HCT116 (cell line): ENCODE results near the gene DNAAF5. TPM values are rescaled to one million over a fixed set of nuclear protein-coding genes. Genes with fewer than 3 reads are reported as not detected.

ENCODE experiments used
- ATAC-seq: fragments of 200-7000 bp; cut with Tn5 transposase; 2 replicates; pipeline ENCODE4 v1.9.1; 2020; ENCODE audit warnings: mild to moderate bottlenecking, moderate library complexity
- BruUV-seq: library from RNA; stranded (reverse); fragments of 400-500 nt; replicated peaks from 2 replicates; lab custom pipeline; 2021; lab: Mats Ljungman, UMichigan
- CTCF ChIA-PET: fragments of 300-600 bp; sonication (Branson Sonifier 250); formaldehyde crosslinking; loops from one replicate; lab custom pipeline; 2021; ENCODE audit warnings: antibody characterized with exemption; lab: Charles Lee
- POLR2A ChIA-PET: fragments of 300-600, 350-600 bp; sonication (Branson Sonifier 250); formaldehyde crosslinking; loops from one replicate; lab custom pipeline; 2021; ENCODE audit warnings: antibody characterized with exemption; lab: Charles Lee
- RAD21 ChIA-PET, 2 experiments: fragments of 300-600 bp; sonication (Branson Sonifier 250); formaldehyde crosslinking; loops; one replicate each; lab custom pipeline; 2023; ENCODE audit warnings: low total read pairs in 2 of 2; ENCODE audit not compliant: uncharacterized antibody in 2 of 2, unreplicated experiment in 2 of 2, low non-redundant PET in 1 of 2; lab: Charles Lee
- DNase-seq: peaks from one replicate; pipeline ENCODE4 v3.0.0-alpha.2; 2010; ENCODE audit warnings: low read depth, low spot score
- H2AFZ ChIP-seq: fragments of 200-600 bp; shearing (Covaris generic), sonication (generic); 2 replicates; pipeline ENCODE4 v1.6.1; 2017; ENCODE audit warnings: low read depth, mixed run types, mixed read lengths, antibody characterized with exemption, low read length; ENCODE audit not compliant: poor library complexity, severe bottlenecking
- H3K27ac ChIP-seq: 2 replicates; pipeline ENCODE4 v1.5.1; 2012; ENCODE audit warnings: low read depth, low read length
- H3K27me3 ChIP-seq: fragments of 200-600 bp; sonication (generic); 2 replicates; pipeline ENCODE4 v1.6.1; 2016; ENCODE audit warnings: mixed run types, low read length, mixed read lengths; ENCODE audit not compliant: insufficient read depth
- H3K36me3 ChIP-seq, 2 experiments: fragments of 200-500 bp in 1 of 2; fragments of 200-600 bp in 1 of 2; sonication (Bioruptor generic) in 1 of 2; sonication (generic) in 1 of 2; 2 replicates each; pipeline versions ENCODE4 v1.5.1 to v1.6.1; 2014 to 2016; ENCODE audit warnings: low read length in 2 of 2, inconsistent platforms in 1 of 2, mixed read lengths in 1 of 2, mixed run types in 1 of 2; ENCODE audit not compliant: insufficient read depth in 2 of 2, control insufficient read depth in 1 of 2
- H3K4me1 ChIP-seq, 2 experiments: fragments of 200-600 bp in 1 of 2; sonication (generic) in 1 of 2; 2 replicates each; pipeline versions ENCODE4 v1.5.1 to v1.6.1; 2012 to 2017; ENCODE audit warnings: low read length in 2 of 2, inconsistent platforms in 1 of 2, mild to moderate bottlenecking in 1 of 2, mixed read lengths in 1 of 2, mixed run types in 1 of 2, moderate library complexity in 1 of 2; ENCODE audit not compliant: insufficient read depth in 2 of 2, control insufficient read depth in 1 of 2
- H3K4me2 ChIP-seq: fragments of 200-600 bp; sonication (generic); 2 replicates; pipeline ENCODE4 v1.6.1; 2017; ENCODE audit warnings: mixed run types, low read length, mixed read lengths
- H3K4me3 ChIP-seq, 2 experiments: fragments of 200-600 bp in 1 of 2; sonication (generic) in 1 of 2; replicated peaks in 1 of 2; 2 replicates each; pipeline ENCODE4 v1.5.1; 2011 to 2016; ENCODE audit warnings: low read length in 2 of 2, control low read depth in 1 of 2, low read depth in 1 of 2, mild to moderate bottlenecking in 1 of 2, mixed read lengths in 1 of 2, mixed run types in 1 of 2
- H3K79me2 ChIP-seq: fragments of 200-600 bp; sonication (generic); 2 replicates; pipeline ENCODE4 v1.6.1; 2017; ENCODE audit warnings: mild to moderate bottlenecking, mixed run types, low read length, moderate library complexity, mixed read lengths; ENCODE audit not compliant: insufficient read depth
- H3K9ac ChIP-seq: fragments of 200-600 bp; sonication (generic); 2 replicates; pipeline ENCODE4 v1.6.1; 2016; ENCODE audit warnings: low read length, mixed read lengths
- H3K9me2 ChIP-seq: fragments of 200-600 bp; sonication (generic), shearing (Covaris generic); 2 replicates; pipeline ENCODE4 v1.6.1; 2017; ENCODE audit warnings: mixed run types, mild to moderate bottlenecking, moderate library complexity; ENCODE audit not compliant: insufficient read depth
- H3K9me3 ChIP-seq, 2 experiments: fragments of 200-500 bp in 1 of 2; fragments of 200-600 bp in 1 of 2; sonication (Bioruptor generic) in 1 of 2; sonication (generic) in 1 of 2; 2 replicates each; pipeline ENCODE4 v1.6.1; 2014 to 2017; ENCODE audit warnings: low read length in 2 of 2, mixed read lengths in 2 of 2, inconsistent platforms in 1 of 2, low read depth in 1 of 2, mild to moderate bottlenecking in 1 of 2, mixed run types in 1 of 2, moderate library complexity in 1 of 2; ENCODE audit not compliant: control insufficient read depth in 1 of 2, insufficient read depth in 1 of 2
- H4K20me1 ChIP-seq: fragments of 200-600 bp; sonication (generic), shearing (Covaris generic); 2 replicates; pipeline ENCODE4 v1.6.1; 2017; ENCODE audit warnings: mixed run types, mild to moderate bottlenecking, moderate library complexity; ENCODE audit not compliant: insufficient read depth
- CBX3 ChIP-seq: IDR thresholded peaks from 2 replicates; pipeline ENCODE4 v1.6.1; 2012; ENCODE audit warnings: low read depth
- CEBPB ChIP-seq: IDR thresholded peaks from 2 replicates; pipeline ENCODE4 v1.6.1; 2012; ENCODE audit warnings: low read depth
- EGR1 ChIP-seq: IDR thresholded peaks from 2 replicates; pipeline ENCODE4 v1.6.1; 2012; ENCODE audit warnings: low read depth
- ELF1 ChIP-seq: IDR thresholded peaks from 2 replicates; pipeline ENCODE4 v1.6.1; 2012; ENCODE audit warnings: low read depth, borderline replicate concordance
- EZH2 ChIP-seq: fragments of 200-600 bp; sonication (generic); IDR thresholded peaks from 2 replicates; pipeline ENCODE4 v1.6.1; 2017; ENCODE audit warnings: antibody characterized with exemption, mixed run types
- RAD21 ChIP-seq: IDR thresholded peaks from 2 replicates; pipeline ENCODE4 v1.6.1; 2012; ENCODE audit warnings: low read depth, mild to moderate bottlenecking
- SIN3A ChIP-seq: IDR thresholded peaks from 2 replicates; pipeline ENCODE4 v1.6.1; 2012; ENCODE audit warnings: low read depth
- SP1 ChIP-seq: IDR thresholded peaks from 2 replicates; pipeline ENCODE4 v1.6.1; 2012; ENCODE audit warnings: low read depth
- SRF ChIP-seq: IDR thresholded peaks from 2 replicates; pipeline ENCODE4 v1.6.1; 2012; ENCODE audit warnings: low read depth
- YY1 ChIP-seq: IDR thresholded peaks from 2 replicates; pipeline ENCODE4 v1.6.1; 2011; ENCODE audit warnings: low read length, low read depth, moderate library complexity, mild to moderate bottlenecking; ENCODE audit not compliant: insufficient replicate concordance; ENCODE audit errors: extremely low read depth
- ZBTB33 ChIP-seq: IDR thresholded peaks from 2 replicates; pipeline ENCODE4 v1.6.1; 2011; ENCODE audit warnings: mild to moderate bottlenecking, low read length, moderate library complexity; ENCODE audit not compliant: insufficient replicate concordance; ENCODE audit errors: extremely low read depth
- ZFX ChIP-seq: fragments of 450-650 bp; IDR thresholded peaks from 2 replicates; pipeline ENCODE4 v1.6.1; 2017
- intact Hi-C: fragments of 100-400 bp; cut with micrococcal nuclease; formaldehyde crosslinking; loops from 2 replicates; pipeline ENCODE4 v1.10.0; 2022
- total RNA-seq: library from RNA; stranded (reverse); gene quantifications from one replicate; pipeline ENCODE4 v1.2.1, GENCODE V29; 2021; ENCODE audit not compliant: unreplicated experiment
- TF ChIP-seq, protein P1 (sequence below): IDR thresholded peaks from 2 replicates; pipeline ENCODE4 v1.6.1; 2012

The DNAAF5 gene
- total RNA-seq, 1 experiment from 2014 or later, result 69.4 TPM

GRCh38 chr7:739983-740942 lies 13.8 kb downstream of the DNAAF5 start:
- RAD21 ChIA-PET, result no interaction called here
- peaks cover 4 to 19% of the 10 kb centered on the region in 2 experiments; a peak in 2 of 4 replicates for H3K36me3 ChIP-seq
- no peak overlapping the region for H3K4me2 ChIP-seq
- no peak for TF ChIP-seq EZH2
- TF ChIP-seq EGR1, result no peak
- TF ChIP-seq ZBTB33, result no peak
- no peak for TF ChIP-seq RAD21
- TF ChIP-seq ZFX, result no peak
- TF ChIP-seq SP1, result no peak
- no peak for TF ChIP-seq ELF1
- no peak for TF ChIP-seq CEBPB
- TF ChIP-seq, protein P1, sequence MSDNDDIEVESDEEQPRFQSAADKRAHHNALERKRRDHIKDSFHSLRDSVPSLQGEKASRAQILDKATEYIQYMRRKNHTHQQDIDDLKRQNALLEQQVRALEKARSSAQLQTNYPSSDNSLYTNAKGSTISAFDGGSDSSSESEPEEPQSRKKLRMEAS, result no peak
- no peak for TF ChIP-seq SIN3A
- no peak for TF ChIP-seq YY1
- TF ChIP-seq SRF, result no peak
- TF ChIP-seq CBX3, result no peak
- no TSS peak for BruUV-seq
- no peak overlapping the region for H3K27ac ChIP-seq
- H3K27me3 ChIP-seq, result no peaks in the 10 kb centered on the region
- POLR2A ChIA-PET, result interaction anchor here (0.5 kb wide), 1 partner anchor 12 kb away, joined by 3 read pairs; no protein-coding TSS in a partner anchor
- peaks cover 0 to 2% of the 10 kb centered on the region in 2 experiments; a peak in 2 of 4 replicates for H3K9me3 ChIP-seq
- CTCF ChIA-PET, result no interaction called here
- no peaks in the 10 kb centered on the region for H4K20me1 ChIP-seq
- intact Hi-C loops, result no loop called here
- ATAC-seq (no peak), DNase-seq (no peak)
- peaks cover 62% of the 10 kb centered on the region for H3K79me2 ChIP-seq
- no peak overlapping the region for H2AFZ ChIP-seq
- peaks cover 0 to 6% of the 10 kb centered on the region in 2 experiments; a peak in 1 of 4 replicates for H3K4me1 ChIP-seq
- H3K9ac ChIP-seq, result no peak overlapping the region
- H3K4me3 ChIP-seq, result no peak overlapping the region
- no peaks in the 10 kb centered on the region for H3K9me2 ChIP-seq
